Endothelial cell of umbilical vein (primary cell): ENCODE results near the gene GLI3. TPM values are rescaled to one million over a fixed set of nuclear protein-coding genes. Genes with fewer than 3 reads are reported as not detected.

Experiments used
- BruUV-seq: library from RNA; stranded (reverse); fragments of 400-500 nt; replicated peaks from 2 replicates; lab custom pipeline; 2021; lab: Mats Ljungman, UMichigan
- CTCF ChIA-PET: fragments of 300-600, 350-600 bp; sonication (Branson Sonifier 250); formaldehyde crosslinking; loops from one replicate; lab custom pipeline; 2021; ENCODE audit warnings: antibody characterized with exemption, inconsistent platforms; lab: Charles Lee
- POLR2A ChIA-PET: fragments of 300-600, 350-600 bp; sonication (Branson Sonifier 250); formaldehyde crosslinking; loops from one replicate; lab custom pipeline; 2021; ENCODE audit warnings: antibody characterized with exemption, inconsistent platforms; lab: Charles Lee
- DNase-seq: peaks from one replicate; pipeline ENCODE4 v3.0.0-alpha.2; 2011; ENCODE audit warnings: low read depth, low spot score
- FAIRE-seq: peaks from 2 replicates; lab custom pipeline; 2011; peaks lifted over from hg19 to GRCh38; lab: Jason Lieb, UNC
- H2AFZ ChIP-seq: 2 replicates; pipeline ENCODE4 v1.6.0; 2012; ENCODE audit warnings: low read depth, low read length, control low read depth, inconsistent platforms
- H3K27ac ChIP-seq: 2 replicates; pipeline ENCODE4 v1.5.1; 2011; ENCODE audit warnings: low read depth, mild to moderate bottlenecking, control low read depth, low read length, moderate library complexity; ENCODE audit not compliant: insufficient read depth
- H3K27me3 ChIP-seq, 2 experiments: 2 replicates each; pipeline versions ENCODE4 v1.6.0 to v1.6.1; 2011; ENCODE audit warnings: low read length in 2 of 2, mixed read lengths in 1 of 2; ENCODE audit not compliant: control insufficient read depth in 2 of 2, insufficient read depth in 2 of 2
- H3K36me3 ChIP-seq, 2 experiments: 2 replicates in 1 of 2; 3 replicates in 1 of 2; pipeline ENCODE4 v1.5.1; 2011; ENCODE audit warnings: low read length in 2 of 2, mild to moderate bottlenecking in 1 of 2, moderate library complexity in 1 of 2; ENCODE audit not compliant: control insufficient read depth in 2 of 2, insufficient read depth in 2 of 2; ENCODE audit errors: extremely low read depth in 1 of 2
- H3K4me1 ChIP-seq: 3 replicates; pipeline ENCODE4 v1.5.1; 2011; ENCODE audit warnings: mild to moderate bottlenecking, low read length; ENCODE audit not compliant: control insufficient read depth, insufficient read depth; ENCODE audit errors: extremely low read depth
- H3K4me2 ChIP-seq: 2 replicates; pipeline ENCODE4 v1.6.1; 2011; ENCODE audit warnings: low read length, control low read depth, mixed read lengths; ENCODE audit not compliant: insufficient read depth
- H3K4me3 ChIP-seq, 3 experiments: fragments of 200-600 bp in 1 of 3; sonication (generic), shearing (Covaris generic) in 1 of 3; replicated peaks in 1 of 3; 2 replicates each; pipeline ENCODE4 v1.5.1; 2011 to 2016; ENCODE audit warnings: control low read depth in 3 of 3, low read length in 3 of 3, mild to moderate bottlenecking in 2 of 3, inconsistent platforms in 1 of 3, low read depth in 1 of 3, moderate library complexity in 1 of 3; ENCODE audit not compliant: insufficient read depth in 1 of 3
- H3K79me2 ChIP-seq: 2 replicates; pipeline ENCODE4 v1.6.0; 2012; ENCODE audit warnings: low read length, inconsistent platforms; ENCODE audit not compliant: control insufficient read depth, insufficient read depth
- H3K9ac ChIP-seq: replicated peaks from 2 replicates; pipeline ENCODE3; 2011; ENCODE audit warnings: low read length, control low read depth; ENCODE audit not compliant: insufficient read depth; ENCODE audit errors: extremely low read depth
- H3K9me1 ChIP-seq: replicated peaks from 3 replicates; pipeline ENCODE4 v1.6.0; 2011; ENCODE audit warnings: mild to moderate bottlenecking, low read length; ENCODE audit not compliant: control insufficient read depth, insufficient read depth; ENCODE audit errors: extremely low read depth
- H3K9me3 ChIP-seq: replicated peaks from 2 replicates; pipeline ENCODE4 v1.5.1; 2012; ENCODE audit warnings: low read length, inconsistent platforms; ENCODE audit not compliant: control insufficient read depth, insufficient read depth
- H4K20me1 ChIP-seq: replicated peaks from 2 replicates; pipeline ENCODE3; 2011; ENCODE audit warnings: mild to moderate bottlenecking, low read length; ENCODE audit not compliant: control insufficient read depth, insufficient read depth; ENCODE audit errors: extremely low read depth
- EZH2 ChIP-seq: IDR thresholded peaks from 2 replicates; pipeline ENCODE4 v1.6.1; 2012; ENCODE audit warnings: borderline replicate concordance, low read depth, mild to moderate bottlenecking, moderate library complexity, low read length, inconsistent platforms; ENCODE audit not compliant: severe bottlenecking
- GATA2 ChIP-seq: IDR thresholded peaks from 2 replicates; pipeline ENCODE4 v1.7.0; 2011; ENCODE audit warnings: low read depth, mild to moderate bottlenecking, moderate library complexity, mixed read lengths, low read length; ENCODE audit not compliant: insufficient read length, insufficient read depth
- JUN ChIP-seq: IDR thresholded peaks from 2 replicates; pipeline ENCODE4 v1.6.1; 2011; ENCODE audit warnings: borderline replicate concordance, low read depth; ENCODE audit not compliant: insufficient read length, insufficient read depth
- POLR2A ChIP-seq: IDR thresholded peaks from 2 replicates; pipeline ENCODE4 v1.6.1; 2012; ENCODE audit warnings: low read depth, mild to moderate bottlenecking, control low read depth, low read length
- POLR2AphosphoS5 ChIP-seq: IDR thresholded peaks from 2 replicates; pipeline ENCODE4 v1.6.1; 2012; ENCODE audit warnings: low read depth, mild to moderate bottlenecking, control low read depth, low read length, moderate library complexity; ENCODE audit not compliant: insufficient read depth
- dilution Hi-C: fragments of 300-500 bp; cut with MboI; formaldehyde crosslinking; loops from one replicate; pipeline ENCODE4 v1.15.0; 2019; ENCODE audit warnings: low sequenced_read_pairs; ENCODE audit not compliant: extremely low pct_ligation_motif_present
- intact Hi-C: fragments of 100-400 bp; cut with micrococcal nuclease; formaldehyde crosslinking; loops from one replicate; pipeline ENCODE4 v1.10.0; 2022
- polyA plus RNA-seq, 4 experiments: library from polyadenylated mRNA; depleted of rRNA in 3 of 4; stranded (reverse) in 3 of 4; unstranded in 1 of 4; fragments of >200 nt; gene quantifications; 2 replicates each; pipeline versions ENCODE4 v1.2.1 to v1.2.3, GENCODE V29; 2011 to 2012; ENCODE audit warnings: missing spikeins in 1 of 4
- total RNA-seq: library from RNA; stranded (reverse); gene quantifications from 2 replicates; pipeline ENCODE4 v1.2.3, GENCODE V29; 2021
- TF ChIP-seq, protein P1 (sequence below), 2 donors: IDR thresholded peaks; 1 replicate in 1 of 2; 2 replicates in 1 of 2; pipeline ENCODE4 v1.5.1; 2011; ENCODE audit warnings: low read length in 2 of 2, mild to moderate bottlenecking in 2 of 2, moderate library complexity in 2 of 2, control low read depth in 1 of 2, inconsistent platforms in 1 of 2, low read depth in 1 of 2; ENCODE audit not compliant: insufficient read depth in 1 of 2; ENCODE audit errors: extremely low read depth in 1 of 2
- TF ChIP-seq, protein P2 (sequence below): IDR thresholded peaks from 2 replicates; pipeline ENCODE4 v1.6.1; 2011; ENCODE audit not compliant: insufficient read depth, insufficient read length

GLI3 gene
- total and polyA plus RNA-seq, 2 donors (not counting 3 experiments of a cell fraction or from before 2014, with no cell fraction given) = 6.0 to 24.9 TPM

DNA sequence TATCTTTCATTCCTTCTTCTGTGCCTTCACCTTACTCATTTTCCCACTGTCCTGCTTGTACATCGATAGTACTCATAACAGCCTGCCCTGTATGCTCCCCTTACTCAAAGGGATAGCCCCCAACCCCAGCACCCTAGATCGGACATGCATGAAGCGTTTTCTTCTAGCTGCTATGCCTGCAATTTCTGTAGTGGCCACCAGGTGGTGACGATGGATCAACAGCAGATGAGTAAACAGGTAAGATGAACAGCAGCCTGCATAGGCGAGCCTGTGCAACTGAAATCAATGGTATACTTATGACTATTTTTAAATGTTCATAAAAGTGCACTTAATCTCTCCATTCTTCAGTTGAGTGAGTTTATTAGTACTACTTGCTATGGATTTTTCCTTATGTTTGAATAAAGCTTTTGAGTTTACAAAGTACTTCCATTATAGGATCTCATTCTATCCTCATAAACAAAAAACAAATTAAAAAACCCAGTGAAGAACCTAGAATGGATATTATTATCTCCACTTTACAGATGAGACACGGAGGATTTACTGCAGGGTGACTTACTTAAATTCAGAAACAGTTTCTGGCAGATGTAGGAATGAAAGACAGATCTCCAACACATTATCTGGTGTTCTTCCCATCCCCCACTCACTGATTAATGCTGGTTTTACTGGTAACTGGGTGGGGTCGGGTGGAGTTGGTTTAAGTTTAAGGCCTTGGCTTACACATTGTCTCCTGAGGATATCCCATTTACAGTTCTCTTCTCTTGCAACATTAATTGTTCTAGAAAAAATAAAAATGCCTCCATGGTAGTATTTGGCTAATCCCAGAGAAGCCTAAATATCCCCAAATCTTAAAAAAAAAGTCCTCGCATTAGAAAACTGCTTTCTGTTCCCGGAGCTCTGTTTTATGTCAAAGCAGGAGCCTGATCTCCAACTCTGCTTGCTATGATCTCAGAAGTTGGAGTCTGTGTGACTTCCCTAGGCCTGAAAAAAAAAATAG is 222.1 kb downstream of the GLI3 start:
- FAIRE-seq = peak; percentile 73
- Histone ChIP-seq H3K36me3 (peaks cover 0 to 2% of the 10 kb centered on the region in 2 experiments), H4K20me1 (no peaks in the 10 kb centered on the region), H3K9ac (no peak overlapping the region), H3K9me3 (no peaks in the 10 kb centered on the region), H3K9me1 (no peaks in the 10 kb centered on the region), H3K4me1 (no peaks in the 10 kb centered on the region), H2AFZ (no peak overlapping the region), H3K4me3 (no peak overlapping the region), H3K27me3 (no peaks in the 10 kb centered on the region), H3K4me2 (no peak overlapping the region), H3K27ac (no peak overlapping the region), H3K79me2 (no peaks in the 10 kb centered on the region)
- POLR2A ChIA-PET = no interaction called here
- CTCF ChIA-PET = interaction anchor here (0.6 to 2.4 kb wide), 8 partner anchors 11 to 828 kb away, joined by 3 to 7 read pairs (median 4); no protein-coding TSS in a partner anchor
- intact Hi-C loops (loop anchor here (10.0 kb wide), 1 partner anchor 310 kb away; no protein-coding TSS in a partner anchor), dilution Hi-C loops (no loop called here)
- DNase-seq = peak; percentile 42
- BruUV-seq = no TSS peak
- TF ChIP-seq POLR2A (no peak), JUN (no peak), POLR2AphosphoS5 (no peak), GATA2 (no peak), EZH2 (no peak)
- TF ChIP-seq, protein P1, sequence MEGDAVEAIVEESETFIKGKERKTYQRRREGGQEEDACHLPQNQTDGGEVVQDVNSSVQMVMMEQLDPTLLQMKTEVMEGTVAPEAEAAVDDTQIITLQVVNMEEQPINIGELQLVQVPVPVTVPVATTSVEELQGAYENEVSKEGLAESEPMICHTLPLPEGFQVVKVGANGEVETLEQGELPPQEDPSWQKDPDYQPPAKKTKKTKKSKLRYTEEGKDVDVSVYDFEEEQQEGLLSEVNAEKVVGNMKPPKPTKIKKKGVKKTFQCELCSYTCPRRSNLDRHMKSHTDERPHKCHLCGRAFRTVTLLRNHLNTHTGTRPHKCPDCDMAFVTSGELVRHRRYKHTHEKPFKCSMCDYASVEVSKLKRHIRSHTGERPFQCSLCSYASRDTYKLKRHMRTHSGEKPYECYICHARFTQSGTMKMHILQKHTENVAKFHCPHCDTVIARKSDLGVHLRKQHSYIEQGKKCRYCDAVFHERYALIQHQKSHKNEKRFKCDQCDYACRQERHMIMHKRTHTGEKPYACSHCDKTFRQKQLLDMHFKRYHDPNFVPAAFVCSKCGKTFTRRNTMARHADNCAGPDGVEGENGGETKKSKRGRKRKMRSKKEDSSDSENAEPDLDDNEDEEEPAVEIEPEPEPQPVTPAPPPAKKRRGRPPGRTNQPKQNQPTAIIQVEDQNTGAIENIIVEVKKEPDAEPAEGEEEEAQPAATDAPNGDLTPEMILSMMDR (IDR thresholded peaks at IDR 0.05; ENCODE audit: extremely low read depth in 1 of 2, insufficient read depth in 1 of 2, low read depth in 1 of 2, low read length in 2 of 2) = peak; percentile 60 to 69
- TF ChIP-seq, protein P2, sequence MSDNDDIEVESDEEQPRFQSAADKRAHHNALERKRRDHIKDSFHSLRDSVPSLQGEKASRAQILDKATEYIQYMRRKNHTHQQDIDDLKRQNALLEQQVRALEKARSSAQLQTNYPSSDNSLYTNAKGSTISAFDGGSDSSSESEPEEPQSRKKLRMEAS = no peak
